Skeletal muscle tissue (tissue), 4 donors: ENCODE measurements around the gene KCNAB1. TPM values are rescaled to one million over a fixed set of nuclear protein-coding genes. Genes with fewer than 3 reads are reported as not detected.

Experiments used
- H3K27ac ChIP-seq: one replicate; pipeline ENCODE4 v1.7.0; 2013; ENCODE audit warnings: mild to moderate bottlenecking, low read depth, low read length, inconsistent platforms
- H3K27me3 ChIP-seq, 3 donors: one replicate each; pipeline ENCODE4 v1.7.0; 2013; ENCODE audit warnings: low read length in 3 of 3; ENCODE audit not compliant: control insufficient read depth in 3 of 3, insufficient read depth in 3 of 3
- H3K36me3 ChIP-seq, 3 donors: one replicate each; pipeline ENCODE4 v1.7.0; 2013; ENCODE audit warnings: low read length in 3 of 3; ENCODE audit not compliant: control insufficient read depth in 3 of 3, insufficient read depth in 3 of 3
- H3K4me1 ChIP-seq, 3 donors: one replicate each; pipeline ENCODE4 v1.7.0; 2013; ENCODE audit warnings: low read length in 3 of 3, mild to moderate bottlenecking in 3 of 3; ENCODE audit not compliant: control insufficient read depth in 3 of 3, insufficient read depth in 3 of 3
- H3K4me3 ChIP-seq, 3 donors: one replicate each; pipeline ENCODE4 v1.7.0; 2013; ENCODE audit warnings: low read length in 3 of 3
- H3K9ac ChIP-seq, 3 donors: one replicate each; pipeline ENCODE4 v1.7.0; 2013; ENCODE audit warnings: low read length in 3 of 3, mild to moderate bottlenecking in 3 of 3, moderate library complexity in 2 of 3, low read depth in 1 of 3
- H3K9me3 ChIP-seq, 3 donors: one replicate each; pipeline ENCODE4 v1.7.0; 2013; ENCODE audit warnings: low read length in 3 of 3; ENCODE audit not compliant: control insufficient read depth in 3 of 3
- total RNA-seq: library from RNA; depleted of rRNA; stranded (reverse); fragments of >200 nt; gene quantifications from one replicate; pipeline ENCODE4 v1.2.3, GENCODE V29; 2014
- donor health status: Osteomylitis.

The KCNAB1 gene
- total RNA-seq, 1 donor from 2014 or later, result 4.2 TPM

- H3K4me1 ChIP-seq, result peaks cover 11 to 17% (median 14%) of the 10 kb centered on the region in 3 donors
- peak overlapping the region; percentile 34 for H3K27ac ChIP-seq
- no peaks in the 10 kb centered on the region for H3K9me3 ChIP-seq
These were observed 30.2 kb downstream of the KCNAB1 start for GRCh38 chr3:156150434-156151066.

GRCh38 chr3:156151824-156152428, 31.5 kb downstream of the KCNAB1 start:
- Histone ChIP-seq H3K4me3 (no peak overlapping the region), H3K27me3 (no peaks in the 10 kb centered on the region), H3K9me3 (no peaks in the 10 kb centered on the region), H3K9ac (peak overlapping the region in 1 of 3 donors; percentile 11), H3K36me3 (no peaks in the 10 kb centered on the region), H3K4me1 (peaks cover 11 to 17% (median 14%) of the 10 kb centered on the region in 3 donors), H3K27ac (no peak overlapping the region)

More at GRCh38 chr3:156150434-156151066, 30.2 kb downstream of the KCNAB1 start:
- H3K4me3 ChIP-seq, result no peak overlapping the region
- H3K27me3 ChIP-seq, result no peaks in the 10 kb centered on the region
- H3K9ac ChIP-seq, result peak overlapping the region in 1 of 3 donors; percentile 4
- no peaks in the 10 kb centered on the region for H3K36me3 ChIP-seq

- no peak overlapping the region for H3K4me3 ChIP-seq
- no peak overlapping the region for H3K27ac ChIP-seq
- no peaks in the 10 kb centered on the region for H3K4me1 ChIP-seq
These were observed 38.4 kb downstream of the KCNAB1 start for GRCh38 chr3:156158656-156159295.

GRCh38 chr3:156160647-156161046, 40.3 kb downstream of the KCNAB1 start:
- Histone ChIP-seq H3K4me1 (no peaks in the 10 kb centered on the region), H3K4me3 (no peak overlapping the region)

More at GRCh38 chr3:156158656-156159295, 38.4 kb downstream of the KCNAB1 start:
- Histone ChIP-seq H3K9ac (no peak overlapping the region), H3K36me3 (no peaks in the 10 kb centered on the region), H3K27me3 (no peaks in the 10 kb centered on the region), H3K9me3 (no peaks in the 10 kb centered on the region)

GRCh38 chr3:156161172-156161571, 40.8 kb downstream of the KCNAB1 start:
- H3K36me3 ChIP-seq, result no peaks in the 10 kb centered on the region
- H3K4me3 ChIP-seq, result no peak overlapping the region
- no peak overlapping the region for H3K9ac ChIP-seq
- no peaks in the 10 kb centered on the region for H3K9me3 ChIP-seq
- H3K4me1 ChIP-seq, result no peaks in the 10 kb centered on the region
- no peak overlapping the region for H3K27ac ChIP-seq
- H3K27me3 ChIP-seq, result no peaks in the 10 kb centered on the region

More at GRCh38 chr3:156160647-156161046, 40.3 kb downstream of the KCNAB1 start:
- H3K9ac ChIP-seq, result no peak overlapping the region
- no peaks in the 10 kb centered on the region for H3K27me3 ChIP-seq
- H3K27ac ChIP-seq, result no peak overlapping the region
- H3K36me3 ChIP-seq, result no peaks in the 10 kb centered on the region
- H3K9me3 ChIP-seq, result no peaks in the 10 kb centered on the region

- Histone ChIP-seq H3K9ac (no peak overlapping the region), H3K4me3 (no peak overlapping the region), H3K4me1 (no peaks in the 10 kb centered on the region), H3K36me3 (no peaks in the 10 kb centered on the region), H3K27me3 (no peaks in the 10 kb centered on the region), H3K27ac (no peak overlapping the region), H3K9me3 (no peaks in the 10 kb centered on the region)
These were observed 43.5 kb downstream of the KCNAB1 start for GRCh38 chr3:156163848-156164247.

DNA sequence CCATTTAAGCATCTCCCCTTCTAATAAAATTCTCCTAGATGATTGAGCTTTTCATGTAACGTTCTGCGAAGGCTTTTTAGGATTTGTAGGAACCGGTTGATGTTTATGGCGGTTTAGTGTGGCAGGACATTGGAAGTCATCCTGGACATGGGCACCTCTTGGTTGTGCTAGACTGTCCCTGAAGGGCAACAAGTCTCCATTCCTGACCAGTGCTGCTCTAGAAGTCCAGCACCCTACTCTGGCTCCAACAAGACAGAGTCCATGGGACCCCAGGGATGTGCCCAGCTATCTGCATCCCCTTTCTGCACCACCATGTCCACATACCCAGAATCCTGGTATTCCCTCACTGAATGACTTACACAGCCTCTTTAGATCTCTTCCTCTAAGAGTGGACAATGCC, 46.4 kb downstream of the KCNAB1 start:
- H3K36me3 ChIP-seq, result no peaks in the 10 kb centered on the region
- no peaks in the 10 kb centered on the region for H3K27me3 ChIP-seq
- H3K27ac ChIP-seq, result no peak overlapping the region
- H3K9ac ChIP-seq, result no peak overlapping the region
- H3K9me3 ChIP-seq, result no peaks in the 10 kb centered on the region
- no peak overlapping the region for H3K4me3 ChIP-seq
- H3K4me1 ChIP-seq, result no peaks in the 10 kb centered on the region

GRCh38 chr3:156170571-156170970, 50.2 kb downstream of the KCNAB1 start:
- H3K27me3 ChIP-seq, result no peaks in the 10 kb centered on the region
- no peak overlapping the region for H3K27ac ChIP-seq
- H3K4me1 ChIP-seq, result no peaks in the 10 kb centered on the region
- H3K4me3 ChIP-seq, result no peak overlapping the region
- no peaks in the 10 kb centered on the region for H3K36me3 ChIP-seq
- no peak overlapping the region for H3K9ac ChIP-seq
- no peaks in the 10 kb centered on the region for H3K9me3 ChIP-seq

- H3K36me3 ChIP-seq, result no peaks in the 10 kb centered on the region
- no peaks in the 10 kb centered on the region for H3K9me3 ChIP-seq
- H3K9ac ChIP-seq, result no peak overlapping the region
- no peaks in the 10 kb centered on the region for H3K4me1 ChIP-seq
- no peak overlapping the region for H3K4me3 ChIP-seq
- H3K27ac ChIP-seq, result no peak overlapping the region
- no peaks in the 10 kb centered on the region for H3K27me3 ChIP-seq
These were observed 51.2 kb downstream of the KCNAB1 start for GRCh38 chr3:156171281-156172267.
